ENCODE measurements around the gene RBBP7.
"Not testable (repeated sequence)": the region's sequence is repeated elsewhere in the genome, so short reads cannot be mapped to it uniquely, and the experiment has no call there.

Gene RBBP7

DNA sequence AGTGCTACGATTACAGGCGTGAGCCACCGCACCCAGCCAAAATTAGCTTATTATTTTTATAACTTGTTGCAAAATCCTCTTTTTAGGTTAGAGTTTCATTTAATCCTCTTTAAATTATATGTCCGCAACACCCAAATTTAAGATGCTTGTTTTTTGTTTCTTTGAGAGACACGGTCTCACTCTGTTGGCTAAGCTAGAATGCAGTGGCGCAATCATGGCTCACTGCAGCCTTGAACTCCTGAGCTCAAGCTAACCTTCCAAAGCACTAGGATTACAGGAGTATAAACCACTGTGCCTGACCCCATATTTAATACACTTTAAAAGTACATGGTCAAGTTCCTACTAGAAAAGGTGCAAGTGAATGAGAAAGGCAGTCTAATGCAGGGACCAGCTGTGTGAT is 2.2 kb downstream of the RBBP7 start:
- DNase-seq (ENCODE audit: extremely low read depth in 1 of 2, low read depth in 1 of 2), result no peak

DNA sequence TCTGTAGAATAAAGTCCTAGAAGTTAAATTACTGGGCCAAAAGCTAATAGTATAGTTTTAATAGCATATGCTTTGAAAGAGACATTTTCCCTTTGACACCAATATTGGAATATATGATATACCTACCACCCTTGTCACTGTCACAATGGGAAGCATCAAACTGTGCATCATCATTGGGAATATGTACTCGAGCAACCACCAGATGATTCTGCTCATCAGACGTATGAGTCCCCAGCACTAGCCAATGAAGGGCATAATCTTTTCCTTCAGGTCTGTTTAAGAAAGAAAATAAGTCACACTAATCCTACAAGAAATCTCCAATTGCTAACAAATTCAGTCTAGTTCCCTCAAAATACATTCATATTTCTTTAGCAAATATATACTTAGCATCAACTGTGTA is 7.3 kb downstream of the RBBP7 start:
- DNase-seq (ENCODE audit: extremely low read depth in 1 of 2, low read depth in 1 of 2), result no peak

DNA sequence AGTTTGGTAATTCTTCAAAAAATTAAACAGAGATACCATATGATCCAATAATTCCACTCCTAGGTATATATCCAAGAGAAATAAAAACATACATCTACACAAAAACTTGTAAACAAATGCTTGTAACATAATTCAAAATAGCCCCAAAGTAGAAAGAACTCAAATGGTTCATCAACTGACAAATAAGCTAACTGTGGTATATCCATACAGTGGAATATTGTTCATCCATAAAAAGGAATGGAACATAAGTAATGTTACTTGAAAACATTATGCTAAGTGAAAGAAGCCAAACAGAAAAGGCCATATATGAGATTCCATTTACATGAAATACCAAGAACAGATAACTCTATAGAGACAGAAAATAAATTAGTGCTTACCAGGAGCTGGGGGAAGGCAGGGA is 13.4 kb downstream of the RBBP7 start:
- no peak for DNase-seq (ENCODE audit: extremely low read depth in 1 of 2, low read depth in 1 of 2)

DNA sequence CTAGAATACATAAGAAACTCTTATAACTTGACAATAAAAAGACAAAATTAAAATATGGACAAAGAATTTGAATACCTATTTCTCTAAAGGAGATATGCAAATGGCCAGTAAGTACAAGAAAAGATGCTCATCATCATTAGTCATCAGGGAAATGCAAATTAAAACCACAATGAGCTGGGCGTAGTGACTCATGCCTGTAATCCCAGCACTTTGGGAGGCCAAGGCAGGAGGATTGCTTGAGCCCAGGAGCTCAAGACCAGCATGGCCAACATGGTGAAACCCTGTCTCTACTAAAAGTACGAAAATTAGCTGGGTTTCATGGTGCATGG is 14.1 kb downstream of the RBBP7 start:
- DNase-seq (ENCODE audit: extremely low read depth in 1 of 2, low read depth in 1 of 2), result not testable (repeated sequence)

DNA sequence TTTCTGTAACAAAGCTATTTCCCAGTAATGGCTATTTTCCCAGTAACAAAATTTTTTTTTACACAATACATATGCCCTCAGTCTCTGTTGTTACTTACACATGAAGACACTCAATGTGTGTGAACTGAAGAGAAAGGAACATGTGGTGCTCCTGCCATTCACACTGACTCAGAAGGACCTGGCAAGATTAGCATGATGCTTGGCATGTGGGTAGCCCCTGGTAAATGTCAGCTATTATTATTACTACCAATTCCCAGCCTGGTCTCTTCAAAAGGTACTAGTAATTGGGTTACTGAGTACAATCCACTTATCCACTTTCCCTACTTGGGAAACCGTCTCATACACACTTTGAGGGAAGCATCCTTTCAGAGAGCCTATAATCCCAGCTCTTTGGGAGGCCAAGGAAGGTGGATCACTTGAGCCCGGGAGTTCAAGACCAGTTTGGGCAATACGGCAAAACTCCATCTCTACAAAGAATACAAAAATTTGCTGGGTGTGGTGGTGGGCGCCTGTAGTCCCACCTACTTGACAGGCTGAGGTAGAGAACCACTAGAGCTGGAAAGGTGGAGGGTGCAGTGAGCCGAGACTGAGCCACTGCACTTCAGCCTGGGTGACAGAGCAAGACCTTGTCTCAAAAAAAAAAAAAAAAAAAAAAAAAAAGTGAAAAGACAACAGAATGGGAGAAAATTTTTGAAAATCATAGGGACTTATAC is 14.6 kb downstream of the RBBP7 start:
- no peak for DNase-seq (ENCODE audit: extremely low read depth in 1 of 2, low read depth in 1 of 2)

DNA sequence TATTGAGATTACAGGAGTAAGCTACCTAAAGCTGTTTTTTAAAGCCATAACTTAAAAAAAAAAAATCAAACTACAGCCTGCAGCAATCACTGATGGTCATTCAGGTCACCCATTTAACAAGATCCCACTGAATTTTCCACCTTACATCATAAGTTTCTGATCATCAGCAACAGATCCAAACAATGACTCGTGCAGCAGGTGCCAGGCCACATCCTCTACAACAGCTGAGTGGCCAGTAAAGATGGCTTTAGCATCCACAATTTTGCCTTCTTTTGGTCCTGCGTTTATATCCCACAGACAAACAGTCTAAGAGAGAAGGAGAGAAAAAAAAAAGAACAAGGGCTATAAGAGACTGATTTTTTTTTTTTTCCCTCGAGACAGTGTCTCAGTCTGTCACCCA is 16.6 kb downstream of the RBBP7 start:
- DNase-seq (ENCODE audit: extremely low read depth in 1 of 2, low read depth in 1 of 2), result no peak

DNA sequence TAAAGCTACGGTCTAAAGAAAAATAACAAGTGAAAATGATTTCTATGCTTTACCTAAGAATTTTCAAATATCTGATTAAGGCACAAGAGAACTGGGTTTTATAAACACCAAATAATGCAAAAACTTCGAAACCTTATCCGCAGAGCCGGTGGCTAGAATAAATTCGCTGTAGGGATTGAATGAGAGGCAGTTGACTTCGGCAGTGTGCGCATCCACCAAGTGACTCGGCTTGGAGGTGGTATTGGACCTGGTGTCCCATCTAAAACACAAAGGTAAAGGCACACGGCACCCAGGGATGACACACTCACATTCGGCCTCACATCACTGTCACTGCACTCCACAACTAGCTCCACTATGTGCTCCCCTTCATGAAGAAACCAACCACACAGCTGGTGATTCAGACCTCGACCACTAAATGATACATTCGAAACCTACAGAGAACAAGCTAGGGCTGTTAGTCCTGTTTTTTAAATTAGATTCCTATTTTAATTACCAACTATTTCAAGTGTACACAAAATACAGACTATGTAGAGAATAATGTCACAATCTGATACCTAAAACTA is 17.5 kb downstream of the RBBP7 start:
- DNase-seq (ENCODE audit: extremely low read depth in 1 of 2, low read depth in 1 of 2), result no peak

DNA sequence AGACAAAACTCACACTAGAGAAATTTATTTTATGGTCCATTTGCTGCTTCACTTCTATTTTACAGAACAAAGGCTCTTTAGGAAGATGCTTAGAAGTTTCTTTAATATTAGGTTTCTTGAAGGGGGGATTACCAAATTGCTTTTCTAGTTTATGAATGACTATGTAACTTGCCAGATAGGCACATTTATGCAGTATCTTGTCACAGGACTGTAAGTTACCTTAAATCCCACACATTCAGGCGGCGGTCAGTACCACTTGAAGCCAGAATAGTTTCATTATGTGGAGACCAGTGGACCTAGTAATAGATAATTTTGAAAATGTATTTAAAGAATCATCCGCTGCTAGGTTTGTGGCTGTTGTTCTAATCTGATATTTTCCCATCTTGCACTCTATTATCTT is 18.3 kb downstream of the RBBP7 start:
- DNase-seq (ENCODE audit: extremely low read depth in 1 of 2, low read depth in 1 of 2), result no peak

DNA sequence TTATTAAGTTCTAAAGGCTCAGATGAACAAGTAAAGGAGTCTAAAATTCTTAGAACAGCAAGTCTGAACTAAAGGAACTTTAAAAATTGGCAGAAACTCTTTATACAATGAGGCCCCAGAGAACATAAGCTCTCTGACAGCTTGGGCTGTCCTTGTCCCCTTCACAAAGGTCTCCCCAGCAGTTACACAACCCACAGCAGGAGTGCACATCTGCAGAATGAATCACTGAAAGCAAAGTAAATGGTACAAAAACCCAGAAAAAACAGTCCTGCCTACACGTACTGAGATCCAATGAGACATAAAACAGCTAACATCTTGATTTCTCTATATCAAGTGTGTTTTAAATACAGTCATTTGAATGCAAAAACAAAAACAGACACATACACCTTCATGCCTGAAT is 18.7 kb downstream of the RBBP7 start:
- DNase-seq (ENCODE audit: extremely low read depth in 1 of 2, low read depth in 1 of 2), result no peak

DNA sequence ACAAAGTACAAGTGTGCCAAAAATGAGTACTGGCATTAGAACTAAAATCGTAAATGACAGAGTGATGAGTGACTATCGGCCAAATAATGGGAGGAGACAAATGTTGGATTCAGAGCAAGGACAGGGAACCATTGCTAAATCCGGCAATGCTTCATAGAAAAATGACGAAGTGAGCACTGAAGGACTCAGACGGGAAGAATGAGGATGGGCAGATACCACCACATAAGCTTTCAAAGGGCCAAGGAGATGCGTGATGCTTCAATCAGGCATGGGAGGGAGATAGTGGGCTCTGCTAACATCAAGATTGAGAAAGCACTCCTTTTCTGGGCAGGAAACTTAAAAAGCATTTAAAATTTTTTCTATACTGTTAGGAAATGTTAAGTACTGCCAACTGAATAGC is 21.6 kb downstream of the RBBP7 start:
- DNase-seq (ENCODE audit: extremely low read depth in 1 of 2, low read depth in 1 of 2), result no peak

DNA sequence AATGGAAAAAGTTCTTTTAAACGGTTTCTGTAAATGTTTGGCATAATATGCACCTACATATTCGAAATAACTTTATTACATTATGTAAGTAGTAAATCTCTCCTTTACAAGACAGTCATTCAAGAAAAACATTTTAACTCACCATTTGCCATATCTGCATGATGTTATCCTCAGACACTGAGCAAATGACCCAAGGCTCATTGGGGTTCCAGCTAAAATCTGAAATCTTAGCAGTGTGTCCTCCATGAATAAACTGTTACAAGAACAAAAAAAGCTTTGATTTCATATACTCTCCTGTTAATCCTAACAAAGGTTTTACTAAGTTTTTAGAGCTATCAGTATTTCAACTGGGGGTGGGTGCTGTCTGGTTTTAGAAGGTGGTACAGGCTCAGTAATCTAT is 24.5 kb downstream of the RBBP7 start:
- DNase-seq (ENCODE audit: extremely low read depth in 1 of 2, low read depth in 1 of 2), result no peak

DNA sequence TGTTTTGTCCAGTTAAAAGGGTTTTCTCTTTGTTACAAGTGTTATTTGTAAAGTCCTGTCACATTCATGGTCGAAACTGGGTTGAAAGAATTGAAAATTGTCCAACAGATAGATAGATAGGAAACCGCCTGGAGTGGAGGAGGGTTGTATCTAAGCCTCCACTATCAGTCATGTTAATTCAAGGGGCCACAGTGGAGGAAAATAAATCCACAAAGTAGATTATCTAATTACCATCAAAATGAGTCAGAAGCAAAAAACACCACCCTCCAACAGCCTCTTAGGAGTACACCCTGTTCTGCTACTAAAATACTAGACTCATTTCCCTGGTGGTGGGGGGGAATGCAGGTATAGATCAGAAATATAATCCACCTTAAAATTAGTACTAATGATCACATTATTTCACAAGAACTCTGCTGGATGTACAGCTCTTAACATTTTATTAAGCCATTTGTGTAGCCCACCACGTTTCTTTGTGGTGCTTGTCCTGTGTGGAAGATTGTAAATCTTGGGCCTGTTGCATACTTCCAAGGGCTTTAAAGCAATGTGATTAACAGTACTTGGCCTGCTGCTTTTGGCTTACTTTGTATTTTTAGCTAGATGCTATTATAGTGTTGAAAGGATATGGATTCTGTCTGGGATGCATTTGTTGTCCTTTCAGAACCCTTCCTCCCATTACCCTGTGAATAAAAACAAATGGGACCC is 26.8 kb downstream of the RBBP7 start:
- DNase-seq (ENCODE audit: extremely low read depth in 1 of 2, low read depth in 1 of 2), result no peak

DNA sequence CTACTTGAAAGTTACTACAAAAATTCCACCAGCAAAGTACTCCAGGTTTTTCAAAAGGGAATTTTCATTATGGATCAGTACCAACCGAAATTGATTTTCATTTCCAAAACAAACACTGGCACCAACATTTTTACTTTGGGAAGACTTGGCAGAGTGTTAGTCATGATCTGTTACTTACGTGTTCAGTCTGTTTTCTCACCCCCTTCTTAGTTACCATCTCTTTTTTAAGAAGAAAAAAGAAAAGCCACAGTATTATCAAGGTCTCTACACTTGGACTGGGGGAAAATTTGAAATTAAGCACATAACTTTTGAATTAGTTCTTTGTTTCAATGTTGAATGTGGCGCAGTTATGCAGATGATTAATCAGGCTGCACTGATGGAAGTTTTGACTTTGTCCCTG is 27.5 kb downstream of the RBBP7 start:
- DNase-seq (ENCODE audit: extremely low read depth in 1 of 2, low read depth in 1 of 2), result no peak

DNA sequence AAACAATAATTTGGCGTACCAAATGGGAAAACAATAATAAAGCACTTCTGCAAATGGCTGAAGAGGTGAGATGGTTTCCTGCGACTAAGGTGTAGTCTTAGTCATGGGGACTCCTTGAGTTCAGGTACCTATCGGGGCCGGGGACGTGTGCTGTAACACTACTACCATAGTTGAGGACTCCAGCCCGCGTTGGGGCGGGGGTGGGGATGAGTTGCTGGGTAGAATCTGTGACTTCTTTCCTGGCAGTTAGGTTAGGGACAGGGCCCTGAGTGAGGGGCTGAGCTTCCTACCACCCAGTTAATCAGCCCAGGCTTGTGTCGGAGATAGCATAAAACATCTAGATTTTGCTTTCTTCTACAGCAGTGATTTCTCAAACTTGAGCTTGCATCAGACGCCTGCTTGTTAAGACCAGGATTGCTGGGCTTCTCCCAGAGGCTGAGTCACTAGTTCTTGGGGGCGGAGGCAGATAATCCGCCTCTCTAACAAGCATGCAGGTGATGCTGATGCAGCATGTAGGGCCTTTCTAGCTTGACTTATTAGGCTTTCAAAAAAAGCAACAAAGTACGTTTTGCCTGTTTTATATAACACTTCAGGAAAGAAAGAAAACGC is 30.2 kb downstream of the RBBP7 start:
- DNase-seq (ENCODE audit: extremely low read depth in 1 of 2, low read depth in 1 of 2), result no peak

DNA sequence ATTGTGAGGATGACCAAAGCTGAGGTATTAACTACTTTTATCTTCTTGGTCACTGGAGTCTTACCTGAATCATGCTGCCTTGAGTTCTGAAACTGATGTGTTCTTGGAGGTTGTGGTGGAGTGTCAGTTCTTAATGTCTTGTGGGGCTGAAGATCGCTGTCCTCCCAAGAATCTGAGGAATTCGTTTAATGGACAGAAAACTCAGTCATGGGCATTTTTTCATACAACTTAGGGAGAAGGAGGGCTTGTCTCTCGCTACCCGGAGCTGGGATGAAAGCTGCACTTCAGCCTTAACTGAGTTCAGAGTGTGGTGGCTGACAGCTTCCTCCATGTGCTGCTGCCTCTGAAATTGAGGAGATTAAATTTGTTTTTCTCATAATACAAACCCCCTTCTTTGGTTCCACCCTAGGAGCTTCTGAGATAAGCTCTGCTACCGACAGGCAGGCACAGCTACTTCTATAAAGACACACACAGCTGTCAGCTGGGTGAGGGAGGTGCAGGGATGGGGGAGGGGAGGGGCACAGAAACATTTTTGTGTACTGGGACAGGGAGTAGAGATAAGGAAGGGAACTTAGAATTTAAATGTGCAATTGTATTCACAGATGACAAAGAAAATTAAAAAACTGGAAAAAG is 30.8 kb downstream of the RBBP7 start:
- DNase-seq (ENCODE audit: extremely low read depth in 1 of 2, low read depth in 1 of 2), result no peak

DNA sequence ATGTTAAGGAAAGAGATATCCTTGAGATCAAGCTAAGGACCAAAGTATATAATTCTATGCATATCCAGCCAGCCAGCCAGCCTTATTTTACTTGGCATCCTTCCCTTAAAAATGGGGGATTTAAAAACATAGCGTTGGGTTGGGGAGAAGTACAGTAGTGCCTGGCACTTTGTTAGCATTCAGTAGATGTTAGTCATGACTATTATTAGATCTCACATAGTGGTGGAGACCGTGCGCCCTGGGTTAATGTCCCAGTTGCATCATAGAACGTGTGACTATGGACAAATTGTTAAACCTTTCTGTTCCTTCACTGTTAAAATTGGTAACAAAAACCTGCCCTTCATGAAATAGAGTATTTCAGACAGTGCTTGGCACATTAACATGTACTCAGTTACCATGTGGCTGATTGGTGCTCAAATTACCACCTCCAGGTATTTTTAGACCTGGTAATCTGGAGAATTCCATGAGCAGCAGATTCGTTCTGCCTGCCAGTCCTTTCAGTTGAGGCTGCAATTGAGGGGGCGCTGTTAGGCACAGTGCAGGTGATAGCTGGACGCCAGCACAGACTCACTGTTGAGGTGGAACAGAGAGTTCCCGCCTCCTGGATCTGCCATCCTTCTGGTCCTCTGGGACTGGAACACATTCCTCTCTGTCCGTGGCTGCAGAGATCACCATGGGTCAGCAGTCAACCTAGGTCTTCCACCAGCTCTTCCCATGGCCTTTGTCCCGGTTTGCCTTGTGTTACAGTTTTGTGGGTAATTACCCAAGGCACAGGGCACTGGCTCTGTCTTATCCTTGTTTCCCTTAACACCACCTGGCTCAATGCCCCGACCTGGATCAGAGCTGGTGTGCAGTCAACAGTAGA is 31.7 kb downstream of the RBBP7 start:
- no peak for DNase-seq (ENCODE audit: extremely low read depth in 1 of 2, low read depth in 1 of 2)

DNA sequence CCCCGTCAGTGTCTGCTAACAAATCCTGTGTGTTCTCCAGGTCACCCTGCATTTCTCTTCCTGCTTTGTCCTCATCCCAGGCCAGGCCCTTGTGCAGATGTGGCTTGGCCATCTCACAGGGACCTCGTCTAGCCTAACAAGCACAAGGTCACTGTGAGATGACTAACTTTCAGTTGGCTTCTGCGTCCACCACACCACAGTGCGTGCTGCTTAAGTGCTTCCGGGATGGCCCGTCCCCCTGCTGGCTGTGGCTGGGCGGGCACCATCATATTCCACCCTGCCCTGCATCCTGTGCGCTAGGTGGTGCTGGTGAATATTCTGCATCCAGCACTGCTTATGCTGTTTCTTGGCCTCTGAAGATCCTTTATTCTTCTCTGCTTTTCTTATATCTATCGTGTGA is 33.8 kb downstream of the RBBP7 start:
- DNase-seq (ENCODE audit: extremely low read depth in 1 of 2, low read depth in 1 of 2), result no peak

DNA sequence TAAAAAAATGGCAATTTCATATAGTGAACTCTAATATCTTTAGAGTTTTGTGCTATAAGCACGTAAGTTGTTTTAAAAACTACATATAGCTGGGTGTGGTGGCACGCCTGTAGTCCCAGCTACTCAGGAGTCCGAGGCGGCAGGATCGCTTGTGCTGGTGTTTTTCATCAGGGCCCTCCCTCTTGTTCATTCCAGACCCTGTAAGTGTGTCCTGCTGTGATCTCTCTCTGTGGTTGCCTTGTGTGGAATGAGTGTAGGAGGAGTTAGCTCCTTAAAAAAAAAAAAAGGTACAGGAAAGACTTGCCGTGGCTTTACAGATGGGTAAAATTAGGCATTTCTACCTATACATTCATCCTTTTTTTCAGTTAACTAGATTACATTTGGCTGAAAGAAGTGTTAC is 35.4 kb downstream of the RBBP7 start:
- DNase-seq (ENCODE audit: extremely low read depth in 1 of 2, low read depth in 1 of 2), result no peak

DNA sequence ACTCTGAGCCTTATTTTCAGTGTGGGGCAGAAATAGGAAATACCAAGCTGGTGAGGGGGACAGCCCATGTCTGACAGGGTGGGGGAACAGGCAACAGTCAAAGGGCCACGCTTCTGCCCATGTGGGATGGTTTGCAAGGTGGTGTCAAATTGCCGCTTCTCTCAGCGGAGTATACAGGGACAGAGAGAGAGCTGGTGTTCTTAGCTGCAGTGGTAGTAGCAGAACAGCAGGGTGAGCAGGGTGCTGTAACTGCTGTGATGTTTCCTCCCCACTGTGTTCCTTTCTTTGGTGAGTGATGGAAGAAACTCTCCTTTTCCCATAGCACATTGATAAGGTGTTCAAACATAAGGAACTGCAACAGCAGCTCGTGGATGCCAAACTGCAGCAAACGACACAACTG is 37.9 kb downstream of the RBBP7 start:
- no peak for DNase-seq (ENCODE audit: extremely low read depth in 1 of 2, low read depth in 1 of 2)

DNA sequence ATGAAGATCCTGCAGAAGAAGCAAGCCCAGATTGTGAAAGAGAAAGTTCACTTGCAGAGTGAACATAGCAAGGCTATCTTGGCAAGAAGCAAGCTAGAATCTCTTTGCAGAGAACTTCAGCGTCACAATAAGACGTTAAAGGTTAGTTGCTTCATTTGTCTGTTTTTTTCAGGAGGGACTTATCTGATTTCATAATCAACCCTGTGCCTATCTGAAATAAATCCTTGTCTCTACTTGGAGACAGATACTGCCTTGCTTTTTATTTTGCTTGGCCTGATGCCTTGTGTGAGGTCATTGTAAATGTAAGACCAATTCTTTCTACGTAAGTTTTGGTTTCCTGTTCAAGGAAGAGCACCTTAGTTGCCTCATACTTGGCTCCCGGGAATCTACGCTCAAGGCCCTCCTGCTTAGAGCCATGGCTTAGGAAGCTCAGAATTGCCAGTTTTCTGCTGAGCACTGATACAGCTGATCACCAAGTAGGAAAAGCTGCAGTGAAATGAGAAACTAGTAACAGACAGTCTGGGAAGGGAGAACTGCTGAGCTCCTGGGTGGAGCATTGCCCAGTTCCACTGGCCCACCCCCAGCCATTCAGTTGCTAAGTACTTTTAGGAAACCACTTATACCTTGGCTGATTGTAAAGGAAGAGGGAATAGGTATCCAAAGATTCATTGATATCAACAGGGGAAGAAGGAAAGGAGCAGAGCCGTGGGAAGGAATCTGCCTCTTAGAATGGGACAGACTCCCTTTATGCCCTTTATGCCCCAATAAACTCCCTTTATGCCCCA is 41.8 kb downstream of the RBBP7 start:
- DNase-seq (ENCODE audit: extremely low read depth in 1 of 2, low read depth in 1 of 2), result no peak

All from activated CD8-positive, alpha-beta memory T cell treated with anti-CD3 and anti-CD28 coated beads for 1 hour (primary cell).